ENCODE measurements around the gene TDRD3. TPM values are rescaled to one million over a fixed set of nuclear protein-coding genes. Genes with fewer than 3 reads are reported as not detected.

The TDRD3 gene
- total RNA-seq, 1 experiment from 2014 or later, result 17.3 TPM

GRCh38 chr13:60617991-60618733 is 221.1 kb downstream of the TDRD3 start:
- Histone ChIP-seq H3K79me2 (ENCODE audit: low read depth) (no peaks in the 10 kb centered on the region), H3K9me3 (ENCODE audit: insufficient read depth, low read depth) (no peaks in the 10 kb centered on the region), H3K4me3 (no peak overlapping the region), H3K36me3 (ENCODE audit: low read depth) (no peaks in the 10 kb centered on the region), H2AFZ (no peak overlapping the region), H3K27ac (no peak overlapping the region), H3K4me2 (no peak overlapping the region), H3K9me2 (ENCODE audit: insufficient read depth) (no peaks in the 10 kb centered on the region), H3K4me1 (replicated peaks; ENCODE audit: insufficient read depth) (no peaks in the 10 kb centered on the region), H3F3A (ENCODE audit: insufficient read depth, low read depth) (no peaks in the 10 kb centered on the region), H3K27me3 (ENCODE audit: insufficient read depth, low read depth) (peaks cover 10% of the 10 kb centered on the region), H4K20me1 (ENCODE audit: insufficient read depth) (no peaks in the 10 kb centered on the region)
- TF ChIP-seq CTCF (conservative IDR thresholded peaks at IDR 0.05), result no peak; the same call in 1 of the 2 replicates
- no peak for TF ChIP-seq EZH2 (IDR thresholded peaks at IDR 0.05; ENCODE audit: low read depth)
- peak in 1 of 2 experiments; percentile 1 for DNase-seq
- ChIA-PET CTCF (interaction anchor here (0.6 to 0.8 kb wide), 2 partner anchors 145 to 899 kb away, joined by 3 read pairs; no protein-coding TSS in a partner anchor), POLR2A (ENCODE audit: unreplicated experiment) (no interaction called here)
- BruUV-seq (replicated peaks), result no TSS peak
- intact Hi-C loops (cut with micrococcal nuclease; ENCODE audit: unreplicated experiment), result loop anchor here (1.0 kb wide), 1 partner anchor 145 kb away; no protein-coding TSS in a partner anchor

GRCh38 chr13:60619461-60619860 is 222.4 kb downstream of the TDRD3 start:
- H3K27ac ChIP-seq, result no peak overlapping the region
- intact Hi-C loops (cut with micrococcal nuclease; ENCODE audit: unreplicated experiment), result no loop called here
- H3K4me1 ChIP-seq (replicated peaks; ENCODE audit: insufficient read depth), result no peaks in the 10 kb centered on the region
- BruUV-seq (replicated peaks), result no TSS peak
- no peak overlapping the region for H2AFZ ChIP-seq
- H3K36me3 ChIP-seq (ENCODE audit: low read depth), result no peaks in the 10 kb centered on the region
- no peaks in the 10 kb centered on the region for H3K79me2 ChIP-seq (ENCODE audit: low read depth)
- TF ChIP-seq EZH2 (IDR thresholded peaks at IDR 0.05; ENCODE audit: low read depth) (no peak), CTCF (conservative IDR thresholded peaks at IDR 0.05) (no peak)
- no peak for DNase-seq
- H3K4me2 ChIP-seq, result no peak overlapping the region
- no peak overlapping the region for H3K4me3 ChIP-seq
- POLR2A ChIA-PET (ENCODE audit: unreplicated experiment), result no interaction called here
- no peaks in the 10 kb centered on the region for H3F3A ChIP-seq (ENCODE audit: insufficient read depth, low read depth)
- no peaks in the 10 kb centered on the region; the same call in 1 of the 2 replicates for H3K27me3 ChIP-seq (ENCODE audit: insufficient read depth, low read depth)
- no peaks in the 10 kb centered on the region for H4K20me1 ChIP-seq (ENCODE audit: insufficient read depth)
- no peaks in the 10 kb centered on the region for H3K9me3 ChIP-seq (ENCODE audit: insufficient read depth, low read depth)
- CTCF ChIA-PET, result no interaction called here
- H3K9me2 ChIP-seq (ENCODE audit: insufficient read depth), result no peaks in the 10 kb centered on the region

GRCh38 chr13:60620611-60621395 is 223.8 kb downstream of the TDRD3 start:
- ChIA-PET POLR2A (ENCODE audit: unreplicated experiment) (no interaction called here), CTCF (interaction anchor here (0.7 kb wide), 1 partner anchor 963 kb away, joined by 14 read pairs; no protein-coding TSS in a partner anchor)
- no peak for TF ChIP-seq EZH2 (IDR thresholded peaks at IDR 0.05; ENCODE audit: low read depth)
- TF ChIP-seq CTCF (conservative IDR thresholded peaks at IDR 0.05), result no peak
- intact Hi-C loops (cut with micrococcal nuclease; ENCODE audit: unreplicated experiment), result no loop called here
- Histone ChIP-seq H2AFZ (no peak overlapping the region), H3K36me3 (ENCODE audit: low read depth) (no peaks in the 10 kb centered on the region), H3K4me3 (no peak overlapping the region), H3K9me2 (ENCODE audit: insufficient read depth) (no peaks in the 10 kb centered on the region), H3K79me2 (ENCODE audit: low read depth) (no peaks in the 10 kb centered on the region), H3K4me2 (no peak overlapping the region), H3K27ac (no peak overlapping the region), H3K27me3 (ENCODE audit: insufficient read depth, low read depth) (no peaks in the 10 kb centered on the region; the same call in 1 of the 2 replicates), H4K20me1 (ENCODE audit: insufficient read depth) (no peaks in the 10 kb centered on the region), H3F3A (ENCODE audit: insufficient read depth, low read depth) (no peaks in the 10 kb centered on the region), H3K4me1 (replicated peaks; ENCODE audit: insufficient read depth) (no peaks in the 10 kb centered on the region), H3K9me3 (ENCODE audit: insufficient read depth, low read depth) (no peaks in the 10 kb centered on the region)
- no TSS peak for BruUV-seq (replicated peaks)
- no peak for DNase-seq
